Endodermal cell (in vitro differentiated cells): ENCODE results near the gene TRIM62. TPM values are rescaled to one million over a fixed set of nuclear protein-coding genes. Genes with fewer than 3 reads are reported as not detected.
A peak's percentile ranks its signal among the peaks of the same experiment; 100 is the strongest.

Experiments
- DNase-seq: peaks from one replicate; pipeline ENCODE4 v3.0.0-alpha.2; 2017
- H3K27ac ChIP-seq: 2 replicates; pipeline ENCODE4 v1.5.1; 2013; ENCODE audit warnings: mild to moderate bottlenecking, low read depth, low read length, moderate library complexity
- H3K27me3 ChIP-seq: 2 replicates; pipeline ENCODE4 v1.6.1; 2013; ENCODE audit warnings: mild to moderate bottlenecking, low read length, moderate library complexity; ENCODE audit not compliant: insufficient read depth, control insufficient read depth, poor library complexity, severe bottlenecking
- H3K36me3 ChIP-seq: 2 replicates; pipeline ENCODE4 v1.7.0; 2013; ENCODE audit warnings: mild to moderate bottlenecking, low read length, moderate library complexity; ENCODE audit not compliant: control insufficient read depth, insufficient read depth
- H3K4me1 ChIP-seq: one replicate; pipeline ENCODE4 v1.7.0; 2013; ENCODE audit warnings: low read length; ENCODE audit not compliant: control insufficient read depth, insufficient read depth
- H3K4me3 ChIP-seq: 2 replicates; pipeline ENCODE4 v1.5.1; 2013; ENCODE audit warnings: mild to moderate bottlenecking, low read length, moderate library complexity
- H3K9ac ChIP-seq: 2 replicates; pipeline ENCODE4 v1.6.1; 2013; ENCODE audit warnings: mild to moderate bottlenecking, low read length, moderate library complexity; ENCODE audit not compliant: poor library complexity, severe bottlenecking; ENCODE audit errors: extremely low read depth
- H3K9me3 ChIP-seq: 2 replicates; pipeline ENCODE4 v1.6.1; 2013; ENCODE audit warnings: mild to moderate bottlenecking, low read length, moderate library complexity; ENCODE audit not compliant: control insufficient read depth
- H3K27ac Mint-ChIP-seq: 2 replicates; pipeline ENCODE4 v1.8.0; 2020; ENCODE audit warnings: mixed read lengths
- H3K27me3 Mint-ChIP-seq: 2 replicates; pipeline ENCODE4 v1.8.0; 2021; ENCODE audit warnings: mild to moderate bottlenecking, mixed read lengths; ENCODE audit not compliant: insufficient read depth
- H3K36me3 Mint-ChIP-seq: 2 replicates; pipeline ENCODE4 v1.8.0; 2020; ENCODE audit warnings: low read depth, mixed read lengths
- H3K4me1 Mint-ChIP-seq: 2 replicates; pipeline ENCODE4 v1.8.0; 2020; ENCODE audit warnings: mixed read lengths
- H3K4me3 Mint-ChIP-seq: 2 replicates; pipeline ENCODE4 v1.8.0; 2020; ENCODE audit warnings: mild to moderate bottlenecking, moderate library complexity, mixed read lengths
- H3K9me3 Mint-ChIP-seq: 2 replicates; pipeline ENCODE4 v1.8.0; 2020; ENCODE audit warnings: mild to moderate bottlenecking, mixed read lengths
- CTCF ChIP-seq: fragments of 200-600 bp; sonication (generic); conservative IDR thresholded peaks from 2 replicates; pipeline ENCODE4 v1.5.0; 2021; ENCODE audit warnings: antibody characterized with exemption, mild to moderate bottlenecking
- WGBS, 2 experiments: methylation state at CpG; one replicate each; pipeline versions ENCODE4 v1.1.5 to v1.1.7; 2013; ENCODE audit warnings: missing lambda C conversion rate in 2 of 2, mixed read lengths in 1 of 2; ENCODE audit not compliant: insufficient coverage in 1 of 2, insufficient read length in 1 of 2; 5-methylcytosine and 5-hydroxymethylcytosine counted together
- total RNA-seq, 2 donors: library from RNA; stranded (reverse); fragmentation: NEBNext Ultra II Directional in 1 of 2; extraction: Animal tissue kit (Norgen Biotek cat#: 25700) in 1 of 2; gene quantifications; 2 replicates in 1 of 2; 3 replicates in 1 of 2; pipeline ENCODE4 v1.2.1, GENCODE V29; 2021

Gene TRIM62
- total RNA-seq, 2 donors from 2014 or later, result 5.1 to 6.0 TPM

- Histone ChIP-seq H3K4me3 (no peak overlapping the region), H3K9ac (no peak overlapping the region), H3K4me1 (no peaks in the 10 kb centered on the region), H3K9me3 (no peaks in the 10 kb centered on the region), H3K27ac (no peak overlapping the region), H3K36me3 (no peaks in the 10 kb centered on the region), H3K27me3 (no peaks in the 10 kb centered on the region)
- H3K4me1 Mint-ChIP-seq, result peaks cover 8% of the 10 kb centered on the region
- H3K27ac Mint-ChIP-seq, result no peak overlapping the region
- no peaks in the 10 kb centered on the region for H3K9me3 Mint-ChIP-seq
- H3K4me3 Mint-ChIP-seq, result no peak overlapping the region
- 83% methylated on average over 3 of the region's 3 CpGs; no CpG with 5 or more reads in 1 of the 2 experiments for WGBS, 2 experiments
- DNase-seq, result peak; percentile 78
- no peaks in the 10 kb centered on the region for H3K27me3 Mint-ChIP-seq
- H3K36me3 Mint-ChIP-seq, result peaks cover 5% of the 10 kb centered on the region
- TF ChIP-seq CTCF, result peak; percentile 72
These were observed 33.9 kb downstream of the TRIM62 start for GRCh38 chr1:33147997-33148314.

- peaks cover 3% of the 10 kb centered on the region for H3K36me3 Mint-ChIP-seq
- peaks cover 4% of the 10 kb centered on the region for H3K4me1 Mint-ChIP-seq
- H3K4me3 ChIP-seq, result no peak overlapping the region
- no peak overlapping the region for H3K27ac ChIP-seq
- no peak overlapping the region for H3K9ac ChIP-seq
- WGBS, 2 experiments, result 95 to 96% methylated on average over 16 to 30 of the region's 30 CpGs
- H3K9me3 Mint-ChIP-seq, result no peaks in the 10 kb centered on the region
- no peaks in the 10 kb centered on the region for H3K27me3 ChIP-seq
- H3K27me3 Mint-ChIP-seq, result no peaks in the 10 kb centered on the region
- no peaks in the 10 kb centered on the region for H3K36me3 ChIP-seq
- H3K9me3 ChIP-seq, result no peaks in the 10 kb centered on the region
- no peak overlapping the region for H3K27ac Mint-ChIP-seq
- no peak for TF ChIP-seq CTCF
- no peak overlapping the region for H3K4me3 Mint-ChIP-seq
- DNase-seq, result peak; percentile 35
- H3K4me1 ChIP-seq, result no peaks in the 10 kb centered on the region
These were observed 34.4 kb downstream of the TRIM62 start for GRCh38 chr1:33147275-33147996.

GRCh38 chr1:33146003-33146402, 35.8 kb downstream of the TRIM62 start:
- Mint-ChIP-seq H3K36me3 (peaks cover 3% of the 10 kb centered on the region), H3K9me3 (no peaks in the 10 kb centered on the region), H3K4me1 (peaks cover 4% of the 10 kb centered on the region), H3K27me3 (no peaks in the 10 kb centered on the region), H3K4me3 (no peak overlapping the region), H3K27ac (no peak overlapping the region)
- H3K4me3 ChIP-seq, result no peak overlapping the region
- WGBS, 2 experiments, result 85 to 89% methylated on average over 3 of the region's 3 CpGs
- H3K27me3 ChIP-seq, result no peaks in the 10 kb centered on the region
- DNase-seq, result no peak
- H3K9me3 ChIP-seq, result no peaks in the 10 kb centered on the region
- no peak overlapping the region for H3K27ac ChIP-seq
- H3K4me1 ChIP-seq, result no peaks in the 10 kb centered on the region
- no peaks in the 10 kb centered on the region for H3K36me3 ChIP-seq
- no peak overlapping the region for H3K9ac ChIP-seq
- TF ChIP-seq CTCF, result no peak
